Prostate gland (tissue), 2 donors: ENCODE data around the gene TEAD4.

Experiments
- CTCF ChIP-seq, 4 experiments: fragments of 200-600 bp in 2 of 4; fragments of 450-650 bp in 2 of 4; sonication (generic) in 2 of 4; IDR thresholded peaks; 1 replicate in 3 of 4; 2 replicates in 1 of 4; pipeline ENCODE4 v1.5.1; 2016 to 2019; ENCODE audit warnings: antibody characterized with exemption in 4 of 4, mild to moderate bottlenecking in 2 of 4, moderate library complexity in 2 of 4
- POLR2A ChIP-seq: fragments of 450-650 bp; IDR thresholded peaks from one replicate; pipeline ENCODE4 v1.6.1; 2016; ENCODE audit warnings: antibody characterized with exemption, mild to moderate bottlenecking
- POLR2AphosphoS5 ChIP-seq: sonication (generic); formaldehyde crosslinking; IDR thresholded peaks from one replicate; pipeline ENCODE4 v1.6.1; 2017; ENCODE audit warnings: antibody characterized with exemption

DNA sequence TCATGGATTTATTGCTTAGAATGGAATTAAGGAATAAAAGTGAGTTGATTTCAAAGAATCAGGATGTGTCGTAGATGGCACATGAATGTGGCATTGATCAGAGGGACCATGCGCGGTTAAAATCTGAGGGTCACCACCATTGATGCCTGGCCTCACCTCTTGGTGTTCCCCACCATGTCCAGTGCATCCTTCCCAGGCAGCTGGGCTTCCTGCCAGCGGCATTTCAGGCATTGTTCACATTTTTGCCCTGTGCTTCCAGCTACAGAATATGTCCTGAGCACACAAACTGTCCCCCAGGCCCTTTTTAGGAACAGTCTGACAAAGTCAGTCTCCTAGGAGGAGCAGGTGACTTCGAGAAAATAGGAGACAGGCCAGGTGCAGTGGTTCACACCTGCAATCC is 76.0 kb downstream of the TEAD4 start:
- TF ChIP-seq CTCF (IDR thresholded peaks at IDR 0.05) (no peak), POLR2A (no peak), POLR2AphosphoS5 (no peak)
